GM19043 (cell line): ENCODE data around the gene NRSN2.
A peak's percentile ranks its signal among the peaks of the same experiment; 100 is the strongest.
"Not testable (repeated sequence)": the region's sequence is repeated elsewhere in the genome, so short reads cannot be mapped to it uniquely, and the experiment has no call there.

ENCODE experiments used
- ATAC-seq: cut with Tn5 transposase; IDR thresholded peaks from one replicate; pipeline ENCODE4 v1.9.1; 2021; ENCODE audit warnings: low read depth; ENCODE audit not compliant: unreplicated experiment

NRSN2 gene

GRCh38 chr20:371755-372542 lies 25.0 kb downstream of the NRSN2 start:
- no peak for ATAC-seq

GRCh38 chr20:372543-373082 lies 25.7 kb downstream of the NRSN2 start:
- not testable (repeated sequence) for ATAC-seq

- ATAC-seq, result no peak
These were observed 26.4 kb downstream of the NRSN2 start for GRCh38 chr20:373171-373890.

GRCh38 chr20:375265-375889 lies 28.5 kb downstream of the NRSN2 start:
- no peak for ATAC-seq

- no peak for ATAC-seq
These were observed 29.2 kb downstream of the NRSN2 start for GRCh38 chr20:376089-376488.

- no peak for ATAC-seq
These were observed 29.8 kb downstream of the NRSN2 start for GRCh38 chr20:376750-377149.

GRCh38 chr20:377578-377977 lies 30.7 kb downstream of the NRSN2 start:
- ATAC-seq, result not testable (repeated sequence)

- no peak for ATAC-seq
These were observed 32.0 kb downstream of the NRSN2 start for GRCh38 chr20:378961-379336.

GRCh38 chr20:380763-381580 lies 34.1 kb downstream of the NRSN2 start:
- peak; percentile 38 for ATAC-seq

- peak; percentile 54 for ATAC-seq
These were observed 34.8 kb downstream of the NRSN2 start for GRCh38 chr20:381581-382290.

- ATAC-seq, result no peak
These were observed 35.6 kb downstream of the NRSN2 start for GRCh38 chr20:382291-383115.

GRCh38 chr20:383889-384288 lies 37.0 kb downstream of the NRSN2 start:
- no peak for ATAC-seq

- ATAC-seq, result no peak
These were observed 37.8 kb downstream of the NRSN2 start for GRCh38 chr20:384723-385122.

- no peak for ATAC-seq
These were observed 38.5 kb downstream of the NRSN2 start for GRCh38 chr20:385448-385847.

- ATAC-seq, result not testable (repeated sequence)
These were observed 39.7 kb downstream of the NRSN2 start for GRCh38 chr20:386634-387033.

GRCh38 chr20:387520-387919 lies 40.6 kb downstream of the NRSN2 start:
- no peak for ATAC-seq

- no peak for ATAC-seq
These were observed 41.4 kb downstream of the NRSN2 start for GRCh38 chr20:388034-388994.

- ATAC-seq, result no peak
These were observed 42.3 kb downstream of the NRSN2 start for GRCh38 chr20:389220-389619.
